Panc1 (cell line): ENCODE results near the gene SPATA24. TPM values are rescaled to one million over a fixed set of nuclear protein-coding genes. Genes with fewer than 3 reads are reported as not detected.

Experiments
- ATAC-seq: fragments of 200-7000 bp; cut with Tn5 transposase; 2 replicates; pipeline ENCODE4 v1.9.1; 2020; ENCODE audit warnings: mild to moderate bottlenecking, moderate library complexity
- BruUV-seq: library from RNA; stranded (reverse); fragments of 400-500 nt; replicated peaks from 2 replicates; lab custom pipeline; 2021; lab: Mats Ljungman, UMichigan
- CTCF ChIA-PET: fragments of 300-600 bp; sonication (Branson Sonifier 250); formaldehyde crosslinking; loops from one replicate; lab custom pipeline; 2022; ENCODE audit warnings: antibody characterized with exemption; lab: Charles Lee
- POLR2A ChIA-PET: fragments of 300-600 bp; sonication (Branson Sonifier 250); formaldehyde crosslinking; loops from one replicate; lab custom pipeline; 2022; ENCODE audit warnings: antibody characterized with exemption; lab: Charles Lee
- DNase-seq: peaks from one replicate; pipeline ENCODE4 v3.0.0-alpha.2; 2010; ENCODE audit warnings: low read depth, low spot score
- H3K27ac ChIP-seq: 2 replicates; pipeline ENCODE4 v1.5.1; 2011; ENCODE audit warnings: mild to moderate bottlenecking, low read length, inconsistent platforms
- H3K27me3 ChIP-seq: fragments of 200-500 bp; sonication (Bioruptor generic); 2 replicates; pipeline ENCODE4 v1.6.0; 2014; ENCODE audit warnings: low read length, inconsistent platforms; ENCODE audit not compliant: control insufficient read depth, insufficient read depth
- H3K36me3 ChIP-seq: fragments of 200-500 bp; sonication (Bioruptor generic); 2 replicates; pipeline ENCODE4 v1.5.1; 2014; ENCODE audit warnings: inconsistent platforms, mild to moderate bottlenecking, low read length, moderate library complexity; ENCODE audit not compliant: control insufficient read depth, insufficient read depth
- H3K4me1 ChIP-seq: 2 replicates; pipeline ENCODE4 v1.5.1; 2011; ENCODE audit warnings: inconsistent platforms, mild to moderate bottlenecking, low read length, moderate library complexity; ENCODE audit not compliant: control insufficient read depth, insufficient read depth
- H3K4me3 ChIP-seq, 2 experiments: 2 replicates each; pipeline ENCODE4 v1.5.1; 2011 to 2012; ENCODE audit warnings: low read depth in 2 of 2, low read length in 2 of 2, mild to moderate bottlenecking in 2 of 2, inconsistent platforms in 1 of 2, moderate library complexity in 1 of 2
- H3K9me3 ChIP-seq: fragments of 200-500 bp; sonication (Bioruptor generic); 2 replicates; pipeline ENCODE4 v1.5.1; 2014; ENCODE audit warnings: low read depth, mild to moderate bottlenecking, inconsistent platforms, low read length, moderate library complexity; ENCODE audit not compliant: control insufficient read depth, insufficient read depth
- CTCF ChIP-seq: fragments of 450-650 bp; IDR thresholded peaks from 2 replicates; pipeline ENCODE4 v1.5.1; 2017; ENCODE audit warnings: mild to moderate bottlenecking
- POLR2AphosphoS5 ChIP-seq: IDR thresholded peaks from 2 replicates; pipeline ENCODE4 v1.6.1; 2012; ENCODE audit warnings: mild to moderate bottlenecking, low read depth, low read length, moderate library complexity
- SIN3A ChIP-seq: IDR thresholded peaks from 2 replicates; pipeline ENCODE4 v1.6.1; 2012; ENCODE audit warnings: low read depth, mild to moderate bottlenecking, low read length, moderate library complexity, borderline replicate concordance; ENCODE audit not compliant: insufficient read depth
- TCF7L2 ChIP-seq: IDR thresholded peaks from 2 replicates; pipeline ENCODE4 v1.6.1; 2011; ENCODE audit warnings: mild to moderate bottlenecking, low read depth, low read length, inconsistent platforms
- in situ Hi-C: cut with HindIII; loops from 2 replicates; pipeline ENCODE4 v1.10.0; 2016; ENCODE audit warnings: low sequenced_read_pairs, low pct_unique_long_range_greater_than_20kb
- intact Hi-C: fragments of 100-400 bp; cut with micrococcal nuclease; formaldehyde crosslinking; loops from one replicate; pipeline ENCODE4 v1.10.0; 2022; ENCODE audit not compliant: unreplicated experiment
- total RNA-seq: library from RNA; stranded (reverse); gene quantifications from one replicate; pipeline ENCODE4 v1.2.1, GENCODE V29; 2021; ENCODE audit not compliant: unreplicated experiment
- TF ChIP-seq, protein P1 (sequence below), 2 experiments: IDR thresholded peaks; 2 replicates each; pipeline ENCODE4 v1.6.1; 2011 to 2012; ENCODE audit warnings: low read depth in 2 of 2, control low read depth in 1 of 2, low read length in 1 of 2, mild to moderate bottlenecking in 1 of 2, moderate library complexity in 1 of 2; ENCODE audit not compliant: insufficient read depth in 1 of 2

The SPATA24 gene
- total RNA-seq, 1 experiment from 2014 or later: 5.5 TPM

DNA sequence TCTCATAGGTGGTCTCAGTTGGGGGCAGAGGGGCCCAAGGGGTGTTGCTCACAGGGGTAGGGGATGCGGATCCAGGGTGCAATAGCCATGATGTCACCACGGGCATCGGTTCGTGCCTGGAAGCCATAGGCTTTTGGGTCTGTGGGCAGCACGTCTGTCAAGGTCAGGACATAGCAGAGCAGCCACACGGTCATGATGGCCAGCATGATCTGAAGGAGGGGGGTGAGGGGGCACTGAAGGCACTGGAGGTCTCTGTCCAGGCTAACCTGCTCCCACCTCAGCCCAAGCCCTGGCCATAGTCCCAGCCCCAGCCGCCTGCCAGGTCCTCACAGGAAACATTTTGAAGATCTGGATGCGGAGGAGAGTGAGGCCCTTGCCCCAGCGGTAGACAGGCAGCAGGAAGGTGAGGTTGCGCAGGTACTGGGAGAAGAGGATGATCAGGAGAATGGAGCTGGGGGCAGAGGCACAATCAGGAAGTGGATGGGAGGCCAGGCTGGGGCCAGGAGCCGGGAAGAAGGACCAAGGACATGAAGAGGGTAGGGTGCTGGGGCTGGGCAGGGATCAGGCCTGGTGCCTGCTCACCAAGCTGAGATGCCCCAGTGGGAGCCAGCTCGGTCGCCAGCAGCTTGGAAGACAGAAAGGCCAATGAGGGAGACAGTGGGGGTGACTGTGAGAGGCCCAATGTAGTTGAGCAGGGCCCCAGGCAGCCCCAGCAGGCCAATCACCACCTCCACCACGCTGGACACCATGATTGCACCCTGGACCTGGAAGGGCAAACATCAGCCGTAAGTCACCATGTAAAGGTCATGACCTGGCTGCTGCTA, 24.1 kb downstream of the SPATA24 start:
- ATAC-seq (no peak), DNase-seq (no peak)
- in situ Hi-C loops: no loop called here
- Histone ChIP-seq H3K9me3 (no peaks in the 10 kb centered on the region), H3K4me1 (no peaks in the 10 kb centered on the region), H3K27me3 (no peaks in the 10 kb centered on the region), H3K4me3 (no peak overlapping the region), H3K27ac (no peak overlapping the region), H3K36me3 (no peaks in the 10 kb centered on the region)
- CTCF ChIA-PET: interaction anchor here (0.6 to 0.9 kb wide), 2 partner anchors 8 to 367 kb away, joined by 3 read pairs; no protein-coding TSS in a partner anchor
- intact Hi-C loops: no loop called here
- POLR2A ChIA-PET: no interaction called here
- TF ChIP-seq POLR2AphosphoS5: no peak
- no peak for TF ChIP-seq SIN3A
- TF ChIP-seq CTCF: no peak
- TF ChIP-seq TCF7L2: no peak
- TF ChIP-seq, protein P1, sequence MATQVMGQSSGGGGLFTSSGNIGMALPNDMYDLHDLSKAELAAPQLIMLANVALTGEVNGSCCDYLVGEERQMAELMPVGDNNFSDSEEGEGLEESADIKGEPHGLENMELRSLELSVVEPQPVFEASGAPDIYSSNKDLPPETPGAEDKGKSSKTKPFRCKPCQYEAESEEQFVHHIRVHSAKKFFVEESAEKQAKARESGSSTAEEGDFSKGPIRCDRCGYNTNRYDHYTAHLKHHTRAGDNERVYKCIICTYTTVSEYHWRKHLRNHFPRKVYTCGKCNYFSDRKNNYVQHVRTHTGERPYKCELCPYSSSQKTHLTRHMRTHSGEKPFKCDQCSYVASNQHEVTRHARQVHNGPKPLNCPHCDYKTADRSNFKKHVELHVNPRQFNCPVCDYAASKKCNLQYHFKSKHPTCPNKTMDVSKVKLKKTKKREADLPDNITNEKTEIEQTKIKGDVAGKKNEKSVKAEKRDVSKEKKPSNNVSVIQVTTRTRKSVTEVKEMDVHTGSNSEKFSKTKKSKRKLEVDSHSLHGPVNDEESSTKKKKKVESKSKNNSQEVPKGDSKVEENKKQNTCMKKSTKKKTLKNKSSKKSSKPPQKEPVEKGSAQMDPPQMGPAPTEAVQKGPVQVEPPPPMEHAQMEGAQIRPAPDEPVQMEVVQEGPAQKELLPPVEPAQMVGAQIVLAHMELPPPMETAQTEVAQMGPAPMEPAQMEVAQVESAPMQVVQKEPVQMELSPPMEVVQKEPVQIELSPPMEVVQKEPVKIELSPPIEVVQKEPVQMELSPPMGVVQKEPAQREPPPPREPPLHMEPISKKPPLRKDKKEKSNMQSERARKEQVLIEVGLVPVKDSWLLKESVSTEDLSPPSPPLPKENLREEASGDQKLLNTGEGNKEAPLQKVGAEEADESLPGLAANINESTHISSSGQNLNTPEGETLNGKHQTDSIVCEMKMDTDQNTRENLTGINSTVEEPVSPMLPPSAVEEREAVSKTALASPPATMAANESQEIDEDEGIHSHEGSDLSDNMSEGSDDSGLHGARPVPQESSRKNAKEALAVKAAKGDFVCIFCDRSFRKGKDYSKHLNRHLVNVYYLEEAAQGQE (IDR thresholded peaks at IDR 0.05; ENCODE audit: insufficient read depth in 1 of 2, low read depth in 2 of 2, low read length in 1 of 2): no peak
- BruUV-seq: no TSS peak

DNA sequence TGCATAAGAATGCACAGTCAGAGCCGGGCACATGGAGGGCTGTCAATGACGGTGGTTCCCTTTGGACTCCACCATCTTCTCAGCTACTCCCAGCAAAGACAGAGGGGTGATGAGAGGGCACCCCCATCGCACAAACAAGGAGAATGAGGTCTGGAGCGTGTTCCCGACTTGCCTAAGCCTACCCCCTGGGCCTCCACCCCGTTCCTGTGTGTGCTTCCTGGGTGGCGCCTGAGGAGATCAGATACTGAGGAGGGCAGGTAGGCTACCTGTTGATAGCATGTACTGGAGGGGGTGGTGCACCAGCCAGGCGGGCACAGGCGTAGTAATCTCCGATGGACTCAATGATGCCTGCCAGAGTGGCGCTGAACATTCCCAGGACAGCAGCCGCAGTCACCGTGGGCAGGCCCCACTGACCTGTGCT, 24.9 kb downstream of the SPATA24 start:
- H3K4me1 ChIP-seq: peaks cover 2% of the 10 kb centered on the region
- H3K27me3 ChIP-seq: no peaks in the 10 kb centered on the region
- intact Hi-C loops: no loop called here
- ChIA-PET POLR2A (no interaction called here), CTCF (interaction anchor here (0.9 kb wide), 1 partner anchor 9 kb away, joined by 3 read pairs; no protein-coding TSS in a partner anchor)
- no peak for ATAC-seq
- in situ Hi-C loops: no loop called here
- no peaks in the 10 kb centered on the region for H3K36me3 ChIP-seq
- no peak for DNase-seq
- TF ChIP-seq POLR2AphosphoS5 (no peak), TCF7L2 (no peak), CTCF (no peak), SIN3A (no peak)
- TF ChIP-seq, protein P1 (IDR thresholded peaks at IDR 0.05; ENCODE audit: insufficient read depth in 1 of 2, low read depth in 2 of 2, low read length in 1 of 2): no peak
- no TSS peak for BruUV-seq
- no peaks in the 10 kb centered on the region for H3K9me3 ChIP-seq
- no peak overlapping the region for H3K4me3 ChIP-seq
- H3K27ac ChIP-seq: no peak overlapping the region
